HG02885 (cell line): Measurements from ENCODE around the gene DLX1.
A peak's percentile ranks its signal among the peaks of the same experiment; 100 is the strongest.

ENCODE experiments used
- ATAC-seq: cut with Tn5 transposase; IDR thresholded peaks from one replicate; pipeline ENCODE4 v1.9.1; 2021; ENCODE audit warnings: mild to moderate bottlenecking; ENCODE audit not compliant: unreplicated experiment, poor library complexity

DLX1 gene

GRCh38 chr2:172084645-172085459 lies 455 bp upstream of the DLX1 start:
- ATAC-seq = peak; percentile 96

DNA sequence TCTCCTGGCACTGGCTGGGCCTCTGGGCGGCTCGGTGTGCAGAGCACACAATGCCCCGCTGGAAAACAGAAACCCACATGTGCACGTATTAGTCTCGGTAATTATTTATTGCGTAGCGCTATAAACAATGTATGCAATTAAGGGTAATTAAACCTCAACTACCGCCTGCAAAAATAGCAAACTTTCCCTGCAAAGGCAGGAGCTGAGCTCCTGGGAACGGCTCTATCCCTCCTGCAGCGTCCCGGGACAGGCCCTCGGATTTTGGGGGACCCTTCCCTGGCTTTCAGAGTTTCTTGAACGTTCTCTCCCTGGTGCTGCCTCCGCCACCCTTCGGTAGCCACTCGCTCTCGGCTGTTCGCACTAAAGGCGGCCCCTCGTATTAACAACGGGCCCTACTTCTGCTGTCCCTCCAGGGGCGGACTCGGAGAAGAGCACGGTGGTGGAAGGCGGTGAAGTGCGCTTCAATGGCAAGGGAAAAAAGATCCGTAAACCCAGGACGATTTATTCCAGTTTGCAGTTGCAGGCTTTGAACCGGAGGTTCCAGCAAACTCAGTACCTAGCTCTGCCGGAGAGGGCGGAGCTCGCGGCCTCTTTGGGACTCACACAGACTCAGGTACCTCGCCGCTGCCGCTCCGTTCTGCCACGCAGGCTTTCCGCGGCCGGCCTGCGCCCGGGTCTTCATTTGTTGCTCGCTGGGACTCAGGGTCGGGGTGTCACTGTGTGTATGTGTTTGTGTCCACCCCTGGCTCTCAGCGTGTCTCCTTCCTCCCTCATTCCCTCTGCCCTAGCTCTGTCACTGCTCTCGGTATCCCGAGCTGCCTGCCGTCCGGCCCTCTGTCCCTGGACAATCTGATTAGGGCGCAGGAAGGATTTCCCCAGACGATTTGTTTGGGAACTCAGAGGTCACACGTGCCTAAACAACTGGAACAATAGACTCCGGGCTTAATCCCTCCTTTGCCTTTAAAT lies 1.2 kb downstream of the DLX1 start:
- ATAC-seq = no peak

GRCh38 chr2:172087207-172087779 lies 2.0 kb downstream of the DLX1 start:
- no peak for ATAC-seq

DNA sequence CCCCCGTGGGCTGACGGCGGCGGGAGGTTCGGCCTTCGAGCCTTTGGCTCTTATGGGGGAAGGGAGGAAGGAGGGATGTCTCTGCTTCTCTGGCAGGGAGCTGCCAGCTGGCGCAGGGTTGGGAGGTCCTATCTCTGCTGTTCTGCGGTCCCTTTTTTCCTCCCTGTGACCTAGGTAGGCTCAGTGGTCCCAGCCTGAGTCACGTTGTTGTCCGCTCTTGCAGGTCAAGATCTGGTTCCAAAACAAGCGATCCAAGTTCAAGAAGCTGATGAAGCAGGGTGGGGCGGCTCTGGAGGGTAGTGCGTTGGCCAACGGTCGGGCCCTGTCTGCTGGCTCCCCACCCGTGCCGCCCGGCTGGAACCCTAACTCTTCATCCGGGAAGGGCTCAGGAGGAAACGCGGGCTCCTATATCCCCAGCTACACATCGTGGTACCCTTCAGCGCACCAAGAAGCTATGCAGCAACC lies 2.5 kb downstream of the DLX1 start:
- ATAC-seq = no peak

DNA sequence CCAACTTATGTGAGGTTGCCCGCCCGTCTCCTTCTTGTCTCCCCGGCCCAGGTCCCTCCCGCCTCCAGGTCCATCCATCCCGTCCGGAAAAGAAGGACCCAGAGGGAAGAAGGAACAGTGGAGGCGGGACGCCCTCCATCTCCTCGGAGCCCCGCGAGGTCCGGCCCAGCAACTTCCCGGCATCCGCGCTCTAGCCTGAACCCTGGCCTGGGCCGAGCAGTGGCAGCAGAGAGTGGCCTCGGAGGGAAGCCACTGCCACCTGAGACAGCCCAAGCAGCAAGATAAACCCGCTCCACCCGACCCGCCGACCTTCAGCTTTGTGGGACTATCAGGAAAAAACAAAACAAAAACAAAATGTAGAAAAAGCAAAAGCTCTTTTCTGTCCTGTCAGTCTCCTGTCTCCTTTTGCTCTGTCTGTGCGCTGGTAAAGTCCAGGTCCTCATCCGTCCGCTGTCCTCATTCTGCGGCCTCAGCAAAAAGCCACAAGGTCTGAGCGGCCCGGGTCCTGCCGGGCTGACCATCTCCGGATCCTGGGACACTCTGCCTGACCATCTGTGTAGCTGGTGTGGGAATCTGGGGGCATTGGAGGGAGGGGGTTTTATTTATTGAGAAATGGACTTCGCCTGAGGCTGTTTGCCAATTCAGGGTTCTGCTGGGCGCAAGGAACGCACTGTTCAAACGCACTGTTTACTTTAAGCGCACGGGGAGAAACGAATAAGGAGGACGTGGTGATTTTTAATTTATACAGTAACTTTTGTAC lies 3.1 kb downstream of the DLX1 start:
- no peak for ATAC-seq

DNA sequence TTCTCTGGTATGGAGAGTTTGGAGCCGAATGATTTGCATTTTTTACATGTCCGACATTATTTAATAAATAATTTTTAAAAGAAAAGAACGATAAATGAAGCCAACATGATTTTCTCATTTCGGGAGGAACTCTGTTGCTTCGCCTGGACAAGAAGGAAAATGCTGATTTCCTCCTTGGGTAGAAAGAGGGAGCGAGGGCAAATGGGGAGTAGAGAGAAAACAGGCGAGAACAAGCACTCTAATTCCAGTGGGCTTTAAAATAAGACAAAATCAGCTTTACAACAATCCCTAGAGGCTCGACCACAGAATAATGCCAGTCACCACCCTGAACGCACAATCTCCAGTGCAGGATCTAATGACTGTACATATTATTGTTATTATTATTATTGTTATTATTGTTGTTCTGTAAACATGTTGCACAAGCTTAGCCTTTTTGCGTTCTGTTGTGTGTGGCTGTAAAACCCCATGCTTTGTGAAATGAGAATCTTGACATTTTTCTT lies 3.7 kb downstream of the DLX1 start:
- no peak for ATAC-seq

DNA sequence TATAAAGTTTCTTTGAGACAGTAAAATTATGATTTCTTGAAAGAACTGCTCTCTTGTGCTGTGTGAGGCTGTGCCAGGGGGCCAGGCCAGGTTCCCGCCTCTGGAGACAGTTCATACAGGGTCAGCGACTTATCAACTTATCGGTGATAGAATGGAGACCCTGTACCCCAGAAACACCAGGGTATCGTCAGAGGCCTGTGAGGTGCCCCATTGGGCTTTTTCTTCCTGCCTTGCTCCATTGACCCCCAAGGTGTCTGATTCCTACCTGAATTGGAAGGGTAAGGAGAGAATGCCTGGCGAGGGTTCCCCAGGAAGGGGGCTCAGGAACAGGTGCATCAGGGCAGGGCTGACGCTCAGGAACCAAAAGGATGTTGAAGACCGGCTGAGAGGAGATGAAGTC lies 4.3 kb downstream of the DLX1 start:
- no peak for ATAC-seq

GRCh38 chr2:172090044-172090961 lies 5.0 kb downstream of the DLX1 start:
- ATAC-seq = no peak

GRCh38 chr2:172091000-172091641 lies 5.8 kb downstream of the DLX1 start:
- ATAC-seq = no peak

GRCh38 chr2:172091761-172092566 lies 6.7 kb downstream of the DLX1 start:
- no peak for ATAC-seq

GRCh38 chr2:172092716-172093415 lies 7.6 kb downstream of the DLX1 start:
- ATAC-seq = no peak

- ATAC-seq = no peak
These were observed 8.3 kb downstream of the DLX1 start for GRCh38 chr2:172093416-172094293.

- no peak for ATAC-seq
These were observed 9.2 kb downstream of the DLX1 start for GRCh38 chr2:172094294-172095145.

DNA sequence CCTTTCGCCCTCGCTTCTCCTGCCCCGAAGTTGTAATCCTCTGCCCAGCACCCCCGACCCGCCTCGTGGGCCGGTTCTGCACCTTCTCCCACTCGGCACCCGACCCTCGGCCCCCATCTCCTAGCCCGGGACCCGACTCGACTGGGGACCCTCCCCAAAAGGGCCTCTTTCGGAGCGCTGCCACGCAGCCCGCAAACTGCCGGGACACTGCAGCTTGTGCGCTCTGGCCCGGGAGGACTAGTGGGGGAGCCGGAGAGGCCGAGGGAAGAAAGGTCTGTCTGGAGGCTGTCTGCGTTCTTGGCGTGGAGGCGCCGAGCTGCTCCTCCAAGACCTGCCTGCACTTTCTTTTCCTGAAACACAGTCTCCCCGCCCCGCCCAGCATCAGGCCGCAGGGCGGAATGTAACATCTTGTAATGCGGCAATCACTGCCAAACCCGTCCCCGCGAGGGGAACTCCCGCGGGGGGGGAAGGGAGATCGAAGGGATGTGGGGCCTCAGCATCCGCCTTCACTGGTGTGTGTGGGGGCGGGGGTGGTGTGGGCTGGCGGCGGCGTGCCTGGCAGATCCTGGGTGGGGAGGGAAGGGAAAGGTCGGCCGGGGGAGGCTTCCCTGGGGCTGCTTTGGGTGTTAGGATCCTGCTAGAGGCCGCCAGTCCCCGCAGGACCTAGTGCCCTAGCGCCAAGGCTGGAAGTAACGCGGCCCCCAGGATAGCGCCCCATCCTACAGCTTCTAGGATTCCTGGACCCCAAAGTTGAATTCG lies 10.0 kb downstream of the DLX1 start:
- no peak for ATAC-seq
